Pons (tissue), 1 donor: Measurements from ENCODE around the gene LHPP.

Source experiments
- DNase-seq: peaks from one replicate; pipeline ENCODE4 v3.0.0-alpha.2; 2016; ENCODE audit warnings: low spot score

The LHPP gene

DNA sequence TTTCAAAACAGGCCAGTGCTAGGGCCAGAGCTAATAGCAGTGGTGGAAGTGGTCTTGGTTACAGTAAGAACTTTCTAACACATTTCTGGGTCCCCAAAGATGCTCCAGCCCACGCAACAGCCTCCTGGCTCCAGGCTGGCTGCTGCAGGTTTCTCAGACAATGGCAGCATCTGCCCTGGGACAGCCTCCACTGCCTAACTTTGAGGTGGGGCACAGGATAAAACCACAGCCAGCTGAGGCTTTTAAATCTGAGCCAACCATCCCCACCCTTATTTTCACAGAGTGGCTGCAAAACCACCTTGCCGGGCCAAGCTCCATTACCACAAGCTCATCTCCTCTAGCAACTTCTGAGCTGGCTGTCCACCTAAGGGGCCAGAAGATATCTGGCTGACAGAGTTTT, 197.8 kb downstream of the LHPP start:
- no peak for DNase-seq

GRCh38 chr10:124660404-124661125, 198.9 kb downstream of the LHPP start:
- no peak for DNase-seq

DNA sequence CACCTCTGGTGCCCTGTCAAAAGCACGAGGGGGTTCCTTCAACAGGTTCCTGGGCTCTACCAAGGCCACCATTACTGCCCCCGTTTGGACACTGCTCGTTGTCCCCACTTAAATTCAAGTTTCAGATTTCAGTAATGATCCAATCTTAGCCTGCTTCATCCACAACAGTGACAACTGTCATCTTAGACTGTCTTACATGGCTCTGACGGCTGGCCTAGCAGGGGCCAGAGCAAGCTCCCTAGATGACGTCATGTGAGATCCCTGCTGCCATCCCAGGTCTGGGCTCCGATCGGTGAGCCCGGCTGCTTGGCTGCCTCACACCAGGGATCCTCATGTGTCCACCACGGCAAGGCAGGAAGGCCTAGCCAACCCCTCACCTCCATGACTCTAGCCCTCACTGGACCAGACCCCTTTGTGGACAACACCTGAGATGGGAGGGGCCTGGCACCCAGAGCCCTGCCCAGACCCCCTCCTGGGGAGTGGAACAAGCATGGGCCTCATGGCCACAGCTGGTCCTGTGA, 200.1 kb downstream of the LHPP start:
- no peak for DNase-seq

- DNase-seq, result no peak
Observed at GRCh38 chr10:124663228-124663627, 201.6 kb downstream of the LHPP start.
